Type B pancreatic cell (in vitro differentiated cells): ENCODE results near the gene MAST4. TPM values are rescaled to one million over a fixed set of nuclear protein-coding genes. Genes with fewer than 3 reads are reported as not detected.

ENCODE experiments used
- DNase-seq: peaks from one replicate; pipeline ENCODE4 v3.0.0; 2021; ENCODE audit warnings: mixed read lengths; ENCODE audit not compliant: unreplicated experiment; ENCODE audit errors: extremely low spot score
- H3K27ac Mint-ChIP-seq: 2 replicates; pipeline ENCODE4 v1.8.0; 2021; ENCODE audit warnings: mild to moderate bottlenecking, mixed read lengths
- H3K27me3 Mint-ChIP-seq: 2 replicates; pipeline ENCODE4 v1.8.0; 2021; ENCODE audit warnings: mixed read lengths
- H3K36me3 Mint-ChIP-seq: 2 replicates; pipeline ENCODE4 v1.8.0; 2021; ENCODE audit warnings: mixed read lengths
- H3K4me1 Mint-ChIP-seq: one replicate; pipeline ENCODE4 v1.8.0; 2021; ENCODE audit warnings: mixed read lengths; ENCODE audit not compliant: unreplicated experiment
- H3K4me3 Mint-ChIP-seq: 2 replicates; pipeline ENCODE4 v1.8.0; 2021; ENCODE audit warnings: mild to moderate bottlenecking, mixed read lengths
- H3K9me3 Mint-ChIP-seq: 2 replicates; pipeline ENCODE4 v1.8.0; 2021; ENCODE audit warnings: mixed read lengths
- total RNA-seq: library from RNA; stranded (reverse); gene quantifications from 2 replicates; pipeline ENCODE4 v1.2.1, GENCODE V29; 2021; ENCODE audit warnings: low replicate concordance
- TF ChIP-seq, protein P1 (sequence below): fragments of 200-600 bp; sonication (generic); conservative IDR thresholded peaks from 2 replicates; pipeline ENCODE4 v1.5.0; 2021; ENCODE audit warnings: antibody characterized with exemption, mild to moderate bottlenecking

The MAST4 gene
- total RNA-seq, 1 donor from 2014 or later: 23.0 TPM

DNA sequence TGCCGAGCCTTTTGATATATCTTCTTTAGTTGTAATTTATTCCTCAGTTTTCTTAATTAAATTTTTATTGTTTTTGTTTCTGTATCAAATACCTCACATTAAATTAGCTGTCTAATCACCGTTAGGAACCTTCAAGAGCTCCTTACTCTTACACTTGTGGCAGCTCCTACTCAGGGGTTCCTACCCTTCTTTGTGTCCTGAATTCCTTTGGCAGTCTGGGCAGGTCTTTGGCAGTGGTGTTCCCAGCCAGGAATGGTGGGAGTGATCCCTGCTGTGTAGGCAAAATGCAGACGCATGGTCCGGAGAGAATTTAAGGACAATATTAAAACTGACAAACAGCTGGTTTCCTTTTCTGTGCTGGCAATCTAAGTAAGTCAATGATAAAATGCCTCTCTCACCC lies 41.8 kb downstream of the MAST4 start:
- TF ChIP-seq, protein P1, sequence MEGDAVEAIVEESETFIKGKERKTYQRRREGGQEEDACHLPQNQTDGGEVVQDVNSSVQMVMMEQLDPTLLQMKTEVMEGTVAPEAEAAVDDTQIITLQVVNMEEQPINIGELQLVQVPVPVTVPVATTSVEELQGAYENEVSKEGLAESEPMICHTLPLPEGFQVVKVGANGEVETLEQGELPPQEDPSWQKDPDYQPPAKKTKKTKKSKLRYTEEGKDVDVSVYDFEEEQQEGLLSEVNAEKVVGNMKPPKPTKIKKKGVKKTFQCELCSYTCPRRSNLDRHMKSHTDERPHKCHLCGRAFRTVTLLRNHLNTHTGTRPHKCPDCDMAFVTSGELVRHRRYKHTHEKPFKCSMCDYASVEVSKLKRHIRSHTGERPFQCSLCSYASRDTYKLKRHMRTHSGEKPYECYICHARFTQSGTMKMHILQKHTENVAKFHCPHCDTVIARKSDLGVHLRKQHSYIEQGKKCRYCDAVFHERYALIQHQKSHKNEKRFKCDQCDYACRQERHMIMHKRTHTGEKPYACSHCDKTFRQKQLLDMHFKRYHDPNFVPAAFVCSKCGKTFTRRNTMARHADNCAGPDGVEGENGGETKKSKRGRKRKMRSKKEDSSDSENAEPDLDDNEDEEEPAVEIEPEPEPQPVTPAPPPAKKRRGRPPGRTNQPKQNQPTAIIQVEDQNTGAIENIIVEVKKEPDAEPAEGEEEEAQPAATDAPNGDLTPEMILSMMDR: no peak
- Mint-ChIP-seq H3K27me3 (peaks cover 3% of the 10 kb centered on the region), H3K36me3 (no peaks in the 10 kb centered on the region), H3K4me3 (no peak overlapping the region), H3K9me3 (no peaks in the 10 kb centered on the region), H3K27ac (no peak overlapping the region), H3K4me1 (peaks cover 6% of the 10 kb centered on the region)
- no peak for DNase-seq

DNA sequence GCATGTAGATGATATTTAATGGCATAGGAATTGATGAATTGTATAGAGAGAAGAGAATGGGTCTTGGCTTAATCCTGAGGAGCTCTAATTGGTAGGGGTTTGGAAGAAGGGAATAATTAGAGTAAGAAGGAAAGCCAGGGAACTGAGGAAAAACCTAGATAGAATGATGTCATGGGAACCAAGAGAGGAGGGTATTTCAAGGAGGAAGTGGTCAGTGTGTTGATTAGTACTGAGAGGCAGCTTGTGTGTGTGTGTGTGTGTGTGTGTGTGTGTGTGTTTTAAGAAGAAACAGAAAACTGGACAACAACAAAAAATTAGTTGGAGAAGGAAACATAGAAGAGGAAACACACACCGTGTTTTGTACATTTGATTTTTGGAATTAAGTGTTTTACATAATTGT lies 42.8 kb downstream of the MAST4 start:
- DNase-seq: no peak
- Mint-ChIP-seq H3K4me1 (peaks cover under 1% of the 10 kb centered on the region), H3K4me3 (no peak overlapping the region), H3K36me3 (no peaks in the 10 kb centered on the region), H3K27me3 (peaks cover 3% of the 10 kb centered on the region), H3K27ac (no peak overlapping the region), H3K9me3 (no peaks in the 10 kb centered on the region)
- TF ChIP-seq, protein P1: no peak

GRCh38 chr5:66642538-66642937 lies 46.3 kb downstream of the MAST4 start:
- Mint-ChIP-seq H3K36me3 (no peaks in the 10 kb centered on the region), H3K9me3 (no peaks in the 10 kb centered on the region), H3K4me3 (no peak overlapping the region), H3K27me3 (peaks cover 3% of the 10 kb centered on the region), H3K4me1 (no peaks in the 10 kb centered on the region), H3K27ac (no peak overlapping the region)
- TF ChIP-seq, protein P1: no peak
- no peak for DNase-seq

- H3K9me3 Mint-ChIP-seq: no peaks in the 10 kb centered on the region
- TF ChIP-seq, protein P1: no peak
- no peaks in the 10 kb centered on the region for H3K4me1 Mint-ChIP-seq
- DNase-seq: no peak
- H3K27ac Mint-ChIP-seq: no peak overlapping the region
- no peaks in the 10 kb centered on the region for H3K36me3 Mint-ChIP-seq
- H3K4me3 Mint-ChIP-seq: no peak overlapping the region
- peaks cover 3% of the 10 kb centered on the region for H3K27me3 Mint-ChIP-seq
Measured at GRCh38 chr5:66643387-66643786, 47.2 kb downstream of the MAST4 start.

- H3K27ac Mint-ChIP-seq: no peak overlapping the region
- H3K36me3 Mint-ChIP-seq: no peaks in the 10 kb centered on the region
- TF ChIP-seq, protein P1: no peak
- no peaks in the 10 kb centered on the region for H3K4me1 Mint-ChIP-seq
- H3K4me3 Mint-ChIP-seq: no peak overlapping the region
- no peaks in the 10 kb centered on the region for H3K27me3 Mint-ChIP-seq
- DNase-seq: no peak
- H3K9me3 Mint-ChIP-seq: no peaks in the 10 kb centered on the region
Measured at GRCh38 chr5:66644111-66644510, 47.9 kb downstream of the MAST4 start.

DNA sequence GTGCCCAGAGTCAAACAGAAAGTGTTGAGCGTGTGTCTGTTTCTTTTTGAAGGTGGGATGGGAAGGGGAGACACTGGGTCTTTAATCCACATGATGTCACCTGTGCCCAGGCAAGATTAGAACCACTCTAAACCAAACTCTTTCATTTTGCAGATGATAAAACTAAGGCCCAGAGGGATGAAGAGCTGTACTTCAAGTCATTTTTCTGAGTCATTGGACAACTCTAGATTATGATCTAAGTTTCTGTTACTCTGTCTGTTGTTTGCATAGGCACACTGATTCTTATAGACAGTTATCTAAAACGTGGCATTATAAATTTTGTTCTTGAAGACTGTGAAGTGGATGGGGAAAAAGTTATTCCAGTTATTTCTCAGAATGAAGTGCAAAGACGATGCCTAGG lies 48.8 kb downstream of the MAST4 start:
- Mint-ChIP-seq H3K4me1 (no peaks in the 10 kb centered on the region), H3K9me3 (no peaks in the 10 kb centered on the region), H3K27me3 (no peaks in the 10 kb centered on the region), H3K27ac (no peak overlapping the region), H3K4me3 (no peak overlapping the region), H3K36me3 (no peaks in the 10 kb centered on the region)
- TF ChIP-seq, protein P1: no peak
- DNase-seq: no peak
